Thyroid gland (tissue), 4 donors: ENCODE results near the gene CNTN5.

ENCODE experiments used
- CTCF ChIP-seq, 6 experiments: fragments of 200-600 bp in 3 of 6; fragments of 450-650 bp in 3 of 6; sonication (generic) in 3 of 6; IDR thresholded peaks; one replicate each; pipeline ENCODE4 v1.5.1; 2016 to 2019; ENCODE audit warnings: antibody characterized with exemption in 6 of 6, mild to moderate bottlenecking in 2 of 6, inconsistent platforms in 1 of 6, moderate library complexity in 1 of 6
- POLR2A ChIP-seq, 2 donors: fragments of 450-650 bp; IDR thresholded peaks; one replicate each; pipeline ENCODE4 v1.6.1; 2017; ENCODE audit warnings: antibody characterized with exemption in 2 of 2, mild to moderate bottlenecking in 2 of 2, moderate library complexity in 1 of 2

GRCh38 chr11:99706848-99707247 lies 686.1 kb downstream of the CNTN5 start:
- TF ChIP-seq POLR2A (IDR thresholded peaks at IDR 0.05): no peak
- no peak for TF ChIP-seq CTCF (IDR thresholded peaks at IDR 0.05)
